Thyroid gland (tissue), 4 donors: ENCODE results near the gene GCN1.

Experiments
- CTCF ChIP-seq, 6 experiments: fragments of 200-600 bp in 3 of 6; fragments of 450-650 bp in 3 of 6; sonication (generic) in 3 of 6; IDR thresholded peaks; one replicate each; pipeline ENCODE4 v1.5.1; 2016 to 2019; ENCODE audit warnings: antibody characterized with exemption in 6 of 6, mild to moderate bottlenecking in 2 of 6, inconsistent platforms in 1 of 6, moderate library complexity in 1 of 6
- POLR2A ChIP-seq, 2 donors: fragments of 450-650 bp; IDR thresholded peaks; one replicate each; pipeline ENCODE4 v1.6.1; 2017; ENCODE audit warnings: antibody characterized with exemption in 2 of 2, mild to moderate bottlenecking in 2 of 2, moderate library complexity in 1 of 2

- TF ChIP-seq CTCF (IDR thresholded peaks at IDR 0.05) = no peak
- no peak for TF ChIP-seq POLR2A (IDR thresholded peaks at IDR 0.05)
These were observed 103.0 kb downstream of the GCN1 start for GRCh38 chr12:120091371-120092090.
